Neural cell (in vitro differentiated cells): ENCODE data around the gene PGAP2. TPM values are rescaled to one million over a fixed set of nuclear protein-coding genes. Genes with fewer than 3 reads are reported as not detected.

Experiments
- H2AFZ ChIP-seq: fragments of 200-600, 300-800 bp; sonication (generic), shearing (Covaris generic); 2 replicates; pipeline ENCODE4 v1.6.0; 2014; ENCODE audit warnings: low read depth, mild to moderate bottlenecking, antibody characterized with exemption, low read length, moderate library complexity
- H3F3A ChIP-seq: fragments of 200-600 bp; shearing (Covaris generic); 2 replicates; pipeline ENCODE4 v1.6.1; 2016; ENCODE audit warnings: mild to moderate bottlenecking, moderate library complexity, mixed read lengths, antibody characterized with exemption, low read length; ENCODE audit not compliant: insufficient read depth, poor library complexity, severe bottlenecking
- H3K27ac ChIP-seq: fragments of 200-600, 300-800 bp; sonication (generic), shearing (Covaris generic); 2 replicates; pipeline ENCODE4 v1.5.1; 2014; ENCODE audit warnings: mild to moderate bottlenecking, low read length, moderate library complexity
- H3K27me3 ChIP-seq: fragments of 300-800, 200-600 bp; sonication (generic), shearing (Covaris generic); 2 replicates; pipeline ENCODE4 v1.6.0; 2014; ENCODE audit warnings: mild to moderate bottlenecking, low read depth, low read length, moderate library complexity; ENCODE audit not compliant: insufficient read depth
- H3K36me3 ChIP-seq: fragments of 300-800, 200-600 bp; sonication (generic), shearing (Covaris generic); 2 replicates; pipeline ENCODE4 v1.5.1; 2014; ENCODE audit warnings: mild to moderate bottlenecking, antibody characterized with exemption, low read length, moderate library complexity; ENCODE audit not compliant: insufficient read depth
- H3K4me2 ChIP-seq: fragments of 300-800, 200-600 bp; sonication (generic), shearing (Covaris generic); 2 replicates; pipeline ENCODE4 v1.6.0; 2014; ENCODE audit warnings: mild to moderate bottlenecking, low read length
- H3K4me3 ChIP-seq: fragments of 300-800, 200-600 bp; sonication (generic), shearing (Covaris generic); 2 replicates; pipeline ENCODE4 v1.5.1; 2014; ENCODE audit warnings: mild to moderate bottlenecking, low read length, moderate library complexity
- H3K79me2 ChIP-seq: fragments of 200-600 bp; shearing (Covaris generic); replicated peaks from 2 replicates; pipeline ENCODE4 v1.6.0; 2014; ENCODE audit warnings: mild to moderate bottlenecking, low read length, moderate library complexity; ENCODE audit not compliant: insufficient read depth
- H3K9ac ChIP-seq: fragments of 300-800, 200-600 bp; sonication (generic), shearing (Covaris generic); 2 replicates; pipeline ENCODE4 v1.6.1; 2016; ENCODE audit warnings: mild to moderate bottlenecking, low read length, mixed read lengths
- H3K9me2 ChIP-seq: fragments of 200-600 bp; shearing (Covaris generic); 2 replicates; pipeline ENCODE4 v1.6.1; 2016; ENCODE audit warnings: mild to moderate bottlenecking, low read length, mixed read lengths; ENCODE audit not compliant: insufficient read depth
- H3K9me3 ChIP-seq: fragments of 200-600, 300-800 bp; sonication (generic), shearing (Covaris generic); 2 replicates; pipeline ENCODE4 v1.6.1; 2016; ENCODE audit warnings: mild to moderate bottlenecking, mixed run types, low read length, moderate library complexity, mixed read lengths
- H4K20me1 ChIP-seq: fragments of 200-600 bp; shearing (Covaris generic); 2 replicates; pipeline ENCODE4 v1.6.1; 2016; ENCODE audit warnings: mild to moderate bottlenecking, mixed run types; ENCODE audit not compliant: insufficient read depth
- EP300 ChIP-seq: fragments of 450-650 bp; conservative IDR thresholded peaks from 2 replicates; pipeline ENCODE4 v1.6.1; 2014; ENCODE audit warnings: antibody characterized with exemption, mild to moderate bottlenecking, moderate library complexity; ENCODE audit not compliant: poor library complexity, severe bottlenecking
- EZH2 ChIP-seq: fragments of 200-600, 300-800 bp; shearing (Covaris generic), sonication (generic); IDR thresholded peaks from 2 replicates; pipeline ENCODE4 v1.6.1; 2014; ENCODE audit warnings: antibody characterized with exemption, low read length, borderline replicate concordance, mild to moderate bottlenecking; ENCODE audit not compliant: insufficient read depth, poor library complexity, severe bottlenecking
- MXI1 ChIP-seq: fragments of 450-650 bp; conservative IDR thresholded peaks from 2 replicates; pipeline ENCODE4 v1.6.1; 2014; ENCODE audit warnings: antibody characterized with exemption, mild to moderate bottlenecking; ENCODE audit not compliant: poor library complexity, severe bottlenecking
- POLR2AphosphoS5 ChIP-seq: IDR thresholded peaks from 2 replicates; pipeline ENCODE4 v1.6.1; 2012
- RAD21 ChIP-seq: fragments of 450-650 bp; conservative IDR thresholded peaks from 2 replicates; pipeline ENCODE4 v1.6.1; 2014; ENCODE audit warnings: antibody characterized with exemption, mild to moderate bottlenecking, moderate library complexity
- SMC3 ChIP-seq: fragments of 450-650 bp; conservative IDR thresholded peaks from 2 replicates; pipeline ENCODE4 v1.6.1; 2014; ENCODE audit warnings: antibody characterized with exemption, mild to moderate bottlenecking, moderate library complexity; ENCODE audit not compliant: poor library complexity
- TAF1 ChIP-seq: IDR thresholded peaks from 2 replicates; pipeline ENCODE4 v1.6.1; 2012; ENCODE audit warnings: low read depth
- polyA plus RNA-seq: library from polyadenylated mRNA; depleted of rRNA; stranded (reverse); fragments of >200 nt; gene quantifications from 2 replicates; pipeline ENCODE4 v1.2.3, GENCODE V29; 2014
- TF ChIP-seq, protein P1 (sequence below): IDR thresholded peaks from 2 replicates; pipeline ENCODE4 v1.6.1; 2012; ENCODE audit warnings: borderline replicate concordance
- TF ChIP-seq, protein P2 (sequence below): fragments of 450-650 bp; IDR thresholded peaks from 2 replicates; pipeline ENCODE4 v1.5.1; 2014; ENCODE audit warnings: antibody characterized with exemption, mild to moderate bottlenecking, moderate library complexity; ENCODE audit not compliant: poor library complexity, severe bottlenecking

PGAP2 gene
- polyA plus RNA-seq, 1 donor from 2014 or later: 30.1 TPM

DNA sequence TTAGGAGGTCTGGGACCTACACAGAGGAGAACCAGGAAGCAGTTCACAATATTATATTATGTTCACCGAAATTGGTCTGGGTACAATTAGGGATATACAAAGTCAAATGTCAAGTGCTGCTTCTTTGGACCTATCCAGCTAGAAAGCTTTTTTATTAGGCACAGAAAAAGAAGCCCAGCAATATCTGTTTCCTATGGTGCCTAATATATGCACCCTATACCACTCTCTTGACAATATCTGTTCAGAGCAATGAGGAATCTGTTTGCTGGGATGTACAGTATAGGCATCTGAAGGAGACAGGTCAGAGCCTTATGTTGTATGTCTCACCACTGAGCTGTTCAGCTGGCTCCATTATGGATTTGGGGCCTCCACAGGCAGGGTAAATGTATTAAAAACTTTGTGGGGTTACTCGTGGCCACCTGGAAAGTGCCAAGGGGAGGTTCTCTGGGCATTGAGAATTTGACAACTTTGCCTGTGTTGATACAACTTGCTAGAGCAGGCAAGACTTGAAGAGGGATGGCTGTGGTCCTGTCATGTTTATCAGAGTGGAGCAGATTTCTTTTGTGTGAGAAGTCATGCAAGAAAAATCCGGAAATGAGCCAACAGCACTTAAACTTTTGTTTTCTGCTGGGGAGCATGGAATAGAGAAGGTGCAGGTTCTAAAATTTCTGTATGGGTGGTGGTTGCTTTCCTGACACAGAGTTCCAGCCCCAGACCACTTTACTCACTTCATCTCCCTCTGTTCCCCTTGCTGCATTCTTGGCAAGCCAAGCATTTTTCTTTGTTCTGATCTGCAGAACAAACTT is 57.2 kb downstream of the PGAP2 start:
- Histone ChIP-seq H3F3A (no peaks in the 10 kb centered on the region), H3K27me3 (no peaks in the 10 kb centered on the region), H4K20me1 (no peaks in the 10 kb centered on the region), H3K4me2 (no peak overlapping the region), H3K9me3 (no peaks in the 10 kb centered on the region), H3K4me3 (no peak overlapping the region), H2AFZ (no peak overlapping the region), H3K9me2 (no peaks in the 10 kb centered on the region), H3K9ac (no peak overlapping the region), H3K79me2 (no peaks in the 10 kb centered on the region), H3K27ac (no peak overlapping the region), H3K36me3 (no peaks in the 10 kb centered on the region)
- TF ChIP-seq MXI1: no peak
- no peak for TF ChIP-seq RAD21
- no peak for TF ChIP-seq POLR2AphosphoS5
- TF ChIP-seq, protein P1, sequence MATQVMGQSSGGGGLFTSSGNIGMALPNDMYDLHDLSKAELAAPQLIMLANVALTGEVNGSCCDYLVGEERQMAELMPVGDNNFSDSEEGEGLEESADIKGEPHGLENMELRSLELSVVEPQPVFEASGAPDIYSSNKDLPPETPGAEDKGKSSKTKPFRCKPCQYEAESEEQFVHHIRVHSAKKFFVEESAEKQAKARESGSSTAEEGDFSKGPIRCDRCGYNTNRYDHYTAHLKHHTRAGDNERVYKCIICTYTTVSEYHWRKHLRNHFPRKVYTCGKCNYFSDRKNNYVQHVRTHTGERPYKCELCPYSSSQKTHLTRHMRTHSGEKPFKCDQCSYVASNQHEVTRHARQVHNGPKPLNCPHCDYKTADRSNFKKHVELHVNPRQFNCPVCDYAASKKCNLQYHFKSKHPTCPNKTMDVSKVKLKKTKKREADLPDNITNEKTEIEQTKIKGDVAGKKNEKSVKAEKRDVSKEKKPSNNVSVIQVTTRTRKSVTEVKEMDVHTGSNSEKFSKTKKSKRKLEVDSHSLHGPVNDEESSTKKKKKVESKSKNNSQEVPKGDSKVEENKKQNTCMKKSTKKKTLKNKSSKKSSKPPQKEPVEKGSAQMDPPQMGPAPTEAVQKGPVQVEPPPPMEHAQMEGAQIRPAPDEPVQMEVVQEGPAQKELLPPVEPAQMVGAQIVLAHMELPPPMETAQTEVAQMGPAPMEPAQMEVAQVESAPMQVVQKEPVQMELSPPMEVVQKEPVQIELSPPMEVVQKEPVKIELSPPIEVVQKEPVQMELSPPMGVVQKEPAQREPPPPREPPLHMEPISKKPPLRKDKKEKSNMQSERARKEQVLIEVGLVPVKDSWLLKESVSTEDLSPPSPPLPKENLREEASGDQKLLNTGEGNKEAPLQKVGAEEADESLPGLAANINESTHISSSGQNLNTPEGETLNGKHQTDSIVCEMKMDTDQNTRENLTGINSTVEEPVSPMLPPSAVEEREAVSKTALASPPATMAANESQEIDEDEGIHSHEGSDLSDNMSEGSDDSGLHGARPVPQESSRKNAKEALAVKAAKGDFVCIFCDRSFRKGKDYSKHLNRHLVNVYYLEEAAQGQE: no peak
- no peak for TF ChIP-seq EP300
- no peak for TF ChIP-seq EZH2
- no peak for TF ChIP-seq TAF1
- TF ChIP-seq, protein P2, sequence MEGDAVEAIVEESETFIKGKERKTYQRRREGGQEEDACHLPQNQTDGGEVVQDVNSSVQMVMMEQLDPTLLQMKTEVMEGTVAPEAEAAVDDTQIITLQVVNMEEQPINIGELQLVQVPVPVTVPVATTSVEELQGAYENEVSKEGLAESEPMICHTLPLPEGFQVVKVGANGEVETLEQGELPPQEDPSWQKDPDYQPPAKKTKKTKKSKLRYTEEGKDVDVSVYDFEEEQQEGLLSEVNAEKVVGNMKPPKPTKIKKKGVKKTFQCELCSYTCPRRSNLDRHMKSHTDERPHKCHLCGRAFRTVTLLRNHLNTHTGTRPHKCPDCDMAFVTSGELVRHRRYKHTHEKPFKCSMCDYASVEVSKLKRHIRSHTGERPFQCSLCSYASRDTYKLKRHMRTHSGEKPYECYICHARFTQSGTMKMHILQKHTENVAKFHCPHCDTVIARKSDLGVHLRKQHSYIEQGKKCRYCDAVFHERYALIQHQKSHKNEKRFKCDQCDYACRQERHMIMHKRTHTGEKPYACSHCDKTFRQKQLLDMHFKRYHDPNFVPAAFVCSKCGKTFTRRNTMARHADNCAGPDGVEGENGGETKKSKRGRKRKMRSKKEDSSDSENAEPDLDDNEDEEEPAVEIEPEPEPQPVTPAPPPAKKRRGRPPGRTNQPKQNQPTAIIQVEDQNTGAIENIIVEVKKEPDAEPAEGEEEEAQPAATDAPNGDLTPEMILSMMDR: no peak
- no peak for TF ChIP-seq SMC3

DNA sequence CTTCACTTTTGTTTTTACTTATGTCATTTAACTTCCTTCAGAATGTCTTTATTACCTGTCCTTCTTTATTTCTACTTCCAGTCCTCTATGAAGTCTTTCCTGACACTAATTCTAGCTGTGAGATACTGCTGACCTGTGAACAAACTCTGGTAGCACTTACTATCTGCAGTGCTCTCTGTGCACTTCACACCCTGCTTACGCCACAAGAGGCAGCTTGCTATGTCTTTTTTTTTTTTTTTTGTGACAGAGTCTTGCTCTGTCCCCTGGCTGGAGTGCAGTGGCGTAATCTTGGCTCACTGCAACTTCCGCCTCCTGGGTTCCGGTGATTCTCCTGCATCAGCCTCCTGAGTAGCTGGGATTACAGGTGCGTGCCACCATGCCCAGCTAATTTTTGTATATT is 57.8 kb downstream of the PGAP2 start:
- TF ChIP-seq MXI1 (no peak), RAD21 (no peak), EZH2 (no peak), SMC3 (no peak), EP300 (no peak), POLR2AphosphoS5 (no peak), TAF1 (no peak)
- TF ChIP-seq, protein P2: no peak
- TF ChIP-seq, protein P1: no peak
- no peak overlapping the region for H3K27ac ChIP-seq
- H3K9ac ChIP-seq: no peak overlapping the region
- H3K79me2 ChIP-seq: no peaks in the 10 kb centered on the region
- no peak overlapping the region for H3K4me2 ChIP-seq
- H3K4me3 ChIP-seq: no peak overlapping the region
- no peaks in the 10 kb centered on the region for H3K9me2 ChIP-seq
- no peaks in the 10 kb centered on the region for H3K27me3 ChIP-seq
- no peak overlapping the region for H2AFZ ChIP-seq
- no peaks in the 10 kb centered on the region for H3K36me3 ChIP-seq
- H3F3A ChIP-seq: no peaks in the 10 kb centered on the region
- no peaks in the 10 kb centered on the region for H3K9me3 ChIP-seq
- H4K20me1 ChIP-seq: no peaks in the 10 kb centered on the region
